DOHH2 (cell line): ENCODE data around the gene ALDH4A1.

ENCODE experiments used
- EZH2phosphoT487 ChIP-seq: fragments of 200-600 bp; sonication (generic); IDR thresholded peaks from 2 replicates; pipeline ENCODE4 v1.6.1; 2017; ENCODE audit warnings: borderline replicate concordance, mild to moderate bottlenecking, antibody characterized with exemption, low read length, moderate library complexity, mixed read lengths
- TF ChIP-seq, protein P1 (sequence below): fragments of 200-600 bp; sonication (generic); IDR thresholded peaks from one replicate; pipeline ENCODE4 v1.5.1; 2014; ENCODE audit warnings: antibody characterized with exemption, mild to moderate bottlenecking, low read depth, low read length; ENCODE audit not compliant: poor library complexity, severe bottlenecking

DNA sequence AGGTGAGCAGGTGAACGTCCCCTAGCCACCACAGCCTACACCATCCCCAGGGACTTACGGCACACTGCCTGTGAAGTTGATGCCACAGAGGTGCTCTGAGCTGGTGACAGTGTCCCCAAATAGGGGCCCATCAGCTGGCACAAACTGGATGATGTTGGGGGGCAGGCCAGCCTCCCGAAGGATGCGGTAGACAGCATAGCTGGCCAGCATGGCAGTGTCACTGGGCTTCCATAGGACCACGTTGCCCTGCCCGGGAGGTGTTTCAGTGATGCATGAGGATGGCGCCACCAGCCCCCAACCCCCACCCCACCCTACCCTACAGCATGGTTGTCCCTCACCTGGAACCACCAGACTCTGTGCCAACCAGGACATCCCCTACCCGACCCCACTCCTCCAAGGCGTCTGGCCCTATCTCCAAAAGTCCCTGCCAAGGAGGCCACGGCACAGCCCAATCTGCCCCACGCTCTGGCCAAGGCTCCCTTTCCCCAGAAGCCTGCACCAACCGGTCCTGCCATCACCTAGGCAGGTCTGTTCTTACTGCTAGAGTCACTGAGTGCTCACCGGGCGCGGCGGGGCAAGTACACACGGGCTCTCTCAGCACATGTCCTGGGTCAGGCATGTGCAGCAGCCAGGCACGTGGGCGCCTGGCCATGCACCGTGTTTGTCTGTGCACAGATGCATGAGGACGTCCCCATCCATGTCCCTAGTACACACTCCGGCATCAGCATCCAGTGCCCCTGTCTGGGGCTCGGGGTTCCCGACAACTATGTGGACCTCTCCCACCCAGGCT is 20.5 kb downstream of the ALDH4A1 start:
- TF ChIP-seq, protein P1, sequence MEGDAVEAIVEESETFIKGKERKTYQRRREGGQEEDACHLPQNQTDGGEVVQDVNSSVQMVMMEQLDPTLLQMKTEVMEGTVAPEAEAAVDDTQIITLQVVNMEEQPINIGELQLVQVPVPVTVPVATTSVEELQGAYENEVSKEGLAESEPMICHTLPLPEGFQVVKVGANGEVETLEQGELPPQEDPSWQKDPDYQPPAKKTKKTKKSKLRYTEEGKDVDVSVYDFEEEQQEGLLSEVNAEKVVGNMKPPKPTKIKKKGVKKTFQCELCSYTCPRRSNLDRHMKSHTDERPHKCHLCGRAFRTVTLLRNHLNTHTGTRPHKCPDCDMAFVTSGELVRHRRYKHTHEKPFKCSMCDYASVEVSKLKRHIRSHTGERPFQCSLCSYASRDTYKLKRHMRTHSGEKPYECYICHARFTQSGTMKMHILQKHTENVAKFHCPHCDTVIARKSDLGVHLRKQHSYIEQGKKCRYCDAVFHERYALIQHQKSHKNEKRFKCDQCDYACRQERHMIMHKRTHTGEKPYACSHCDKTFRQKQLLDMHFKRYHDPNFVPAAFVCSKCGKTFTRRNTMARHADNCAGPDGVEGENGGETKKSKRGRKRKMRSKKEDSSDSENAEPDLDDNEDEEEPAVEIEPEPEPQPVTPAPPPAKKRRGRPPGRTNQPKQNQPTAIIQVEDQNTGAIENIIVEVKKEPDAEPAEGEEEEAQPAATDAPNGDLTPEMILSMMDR, result no peak
- no peak for TF ChIP-seq EZH2phosphoT487
